GM12878 (cell line): ENCODE results near the gene MIS12. TPM values are rescaled to one million over a fixed set of nuclear protein-coding genes. Genes with fewer than 3 reads are reported as not detected.

Source experiments
- BCL11A ChIP-seq: IDR thresholded peaks from 2 replicates; pipeline ENCODE4 v1.6.1; 2011; ENCODE audit warnings: low read depth, low read length
- BCL3 ChIP-seq: IDR thresholded peaks from 2 replicates; pipeline ENCODE4 v1.6.1; 2011; ENCODE audit warnings: borderline replicate concordance, low read depth, mild to moderate bottlenecking, moderate library complexity, low read length; ENCODE audit not compliant: insufficient read depth, poor library complexity, severe bottlenecking
- BCLAF1 ChIP-seq: fragments of 450-650 bp; IDR thresholded peaks from 2 replicates; pipeline ENCODE4 v1.6.1; 2017; ENCODE audit warnings: antibody characterized with exemption, mild to moderate bottlenecking, moderate library complexity
- CEBPB ChIP-seq, 2 experiments: fragments of 150-350 bp in 1 of 2; IDR thresholded peaks; 2 replicates each; pipeline ENCODE4 v1.6.1; 2012 to 2014; ENCODE audit warnings: low read depth in 2 of 2, low read length in 2 of 2, borderline replicate concordance in 1 of 2, inconsistent platforms in 1 of 2
- CHD2 ChIP-seq: IDR thresholded peaks from 2 replicates; pipeline ENCODE4 v1.6.1; 2011; ENCODE audit warnings: low read depth, low read length, improper control_type of control experiment, borderline replicate concordance
- CREM ChIP-seq: IDR thresholded peaks from 2 replicates; pipeline ENCODE4 v1.6.1; 2014; ENCODE audit warnings: antibody characterized with exemption, low read depth
- E2F4 ChIP-seq: IDR thresholded peaks from 2 replicates; pipeline ENCODE4 v1.6.1; 2012; ENCODE audit warnings: low read depth, low read length, improper control_type of control experiment
- E4F1 ChIP-seq: fragments of 450-650 bp; IDR thresholded peaks from 2 replicates; pipeline ENCODE4 v1.6.1; 2018; ENCODE audit warnings: borderline replicate concordance, mild to moderate bottlenecking; ENCODE audit not compliant: partially characterized antibody
- FOXK2 ChIP-seq: fragments of 450-650 bp; IDR thresholded peaks from 2 replicates; pipeline ENCODE4 v1.6.1; 2017; ENCODE audit warnings: mild to moderate bottlenecking, moderate library complexity
- GABPA ChIP-seq: IDR thresholded peaks from 2 replicates; pipeline ENCODE4 v1.6.1; 2014; ENCODE audit warnings: antibody characterized with exemption, low read depth, mild to moderate bottlenecking, inconsistent platforms
- HCFC1 ChIP-seq: fragments of 150-350 bp; IDR thresholded peaks from 2 replicates; pipeline ENCODE4 v1.6.1; 2014; ENCODE audit warnings: low read length
- HDAC2 ChIP-seq: fragments of 200-600 bp; sonication (generic); IDR thresholded peaks from 2 replicates; pipeline ENCODE4 v1.6.1; 2017
- MTA2 ChIP-seq: fragments of 450-650 bp; IDR thresholded peaks from 2 replicates; pipeline ENCODE4 v1.6.1; 2016; ENCODE audit warnings: low read depth, mild to moderate bottlenecking, moderate library complexity
- PML ChIP-seq: IDR thresholded peaks from 2 replicates; pipeline ENCODE4 v1.6.1; 2012; ENCODE audit warnings: low read length, inconsistent platforms
- POLR2AphosphoS5 ChIP-seq: IDR thresholded peaks from 2 replicates; pipeline ENCODE4 v1.6.1; 2011; ENCODE audit warnings: mild to moderate bottlenecking, low read length, inconsistent platforms
- TAF1 ChIP-seq: IDR thresholded peaks from 2 replicates; pipeline ENCODE4 v1.6.1; 2011; ENCODE audit warnings: mild to moderate bottlenecking, low read depth, low read length, borderline replicate concordance
- TBL1XR1 ChIP-seq: IDR thresholded peaks from 2 replicates; pipeline ENCODE4 v1.6.1; 2012; ENCODE audit warnings: low read depth, low read length, improper control_type of control experiment
- TCF12 ChIP-seq: IDR thresholded peaks from 2 replicates; pipeline ENCODE4 v1.6.1; 2011; ENCODE audit warnings: low read depth, mild to moderate bottlenecking, low read length
- ZNF24 ChIP-seq: fragments of 450-650 bp; IDR thresholded peaks from 2 replicates; pipeline ENCODE4 v1.6.1; 2017; ENCODE audit warnings: antibody characterized with exemption, mild to moderate bottlenecking
- ZZZ3 ChIP-seq: IDR thresholded peaks from 2 replicates; pipeline ENCODE4 v1.6.1; 2011; ENCODE audit warnings: low read depth; ENCODE audit not compliant: control insufficient read depth, insufficient read length
- polyA plus RNA-seq, 11 experiments: library from polyadenylated mRNA; depleted of rRNA in 4 of 11; unstranded in 6 of 11; stranded (reverse) in 5 of 11; fragments of >200 nt; fragmentation: Nextera tagmentation in 4 of 11; fragmentation: Illumina TruSeq in 1 of 11; extraction: Ambion mirVana in 4 of 11; extraction: Trizol in 1 of 11; gene quantifications; 1 replicate in 1 of 11; 2 replicates in 10 of 11; pipeline versions ENCODE4 v1.2.1 to v1.2.3, GENCODE V29; 2011 to 2016; ENCODE audit warnings: inconsistent platforms in 2 of 11, missing spikeins in 2 of 11, low read depth in 1 of 11
- total RNA-seq, 4 experiments: library from RNA; depleted of rRNA in 3 of 4; stranded (reverse); fragments of >200 nt in 3 of 4; fragmentation: Illumina TruSeq in 1 of 4; extraction: Trizol in 1 of 4; gene quantifications; 2 replicates each; pipeline versions ENCODE4 v1.2.1 to v1.2.3, GENCODE V29; 2013 to 2021

MIS12 gene
- total and polyA plus RNA-seq, 10 of the 15 experiments (the other 5 are each of a cell fraction or from before 2014, with no cell fraction given), result 19.8 to 34.2 (median 25.0) TPM

- TF ChIP-seq BCL3 (no peak), ZNF24 (no peak), POLR2AphosphoS5 (no peak), HDAC2 (no peak), GABPA (peak; percentile 65; the same call in 1 of the 2 replicates), PML (no peak), CEBPB (IDR thresholded peaks at IDR 0.05; ENCODE audit: borderline replicate concordance in 1 of 2, low read depth in 2 of 2, low read length in 2 of 2) (no peak), CREM (no peak), TCF12 (no peak), CHD2 (no peak), HCFC1 (0 out of 2 replicates have a peak, but pooled peaks have one; percentile 33), E2F4 (no peak), TAF1 (peak; percentile 82), MTA2 (no peak), FOXK2 (no peak), BCL11A (no peak), BCLAF1 (no peak), TBL1XR1 (no peak), E4F1 (no peak), ZZZ3 (no peak)
Observed at GRCh38 chr17:5485270-5486205, 828 bp upstream of the MIS12 start, which contains the start of gene DERL2 (continued).
